Fibroblast of lung (primary cell): Measurements from ENCODE around the gene ADCY2.

Experiments
- CTCF ChIP-seq, 2 donors: IDR thresholded peaks in 1 of 2; conservative IDR thresholded peaks in 1 of 2; 1 replicate in 1 of 2; 2 replicates in 1 of 2; pipeline ENCODE4 v1.5.1; 2011 to 2012; ENCODE audit warnings: low read length in 2 of 2, control low read depth in 1 of 2, inconsistent platforms in 1 of 2, low read depth in 1 of 2, mild to moderate bottlenecking in 1 of 2
- EZH2 ChIP-seq: IDR thresholded peaks from 2 replicates; pipeline ENCODE4 v1.5.1; 2012; ENCODE audit warnings: low read length, control low read depth, mild to moderate bottlenecking; ENCODE audit errors: missing control alignments

- TF ChIP-seq EZH2 (no peak), CTCF (conservative IDR thresholded peaks at IDR 0.05 in 1 of 2, IDR thresholded peaks at IDR 0.05 in 1 of 2; ENCODE audit: low read depth in 1 of 2, low read length in 2 of 2) (no peak)
Observed at GRCh38 chr5:7749626-7750025, 353.7 kb downstream of the ADCY2 start.
